Activated B cell treated with CpG ODN at 0.5 μM for 24 hours (primary cell): Measurements from ENCODE around the gene GAL3ST3. TPM values are rescaled to one million over a fixed set of nuclear protein-coding genes. Genes with fewer than 3 reads are reported as not detected.
A peak's percentile ranks its signal among the peaks of the same experiment; 100 is the strongest.

ENCODE experiments used
- ATAC-seq: fragments of 200-7000 bp; cut with Tn5 transposase; one replicate; pipeline ENCODE4 v1.10.0; 2021; ENCODE audit warnings: low read depth, mild to moderate bottlenecking, moderate library complexity
- CTCF ChIA-PET: fragments of 350-600 bp; sonication (Branson Sonifier 250); formaldehyde crosslinking; loops from one replicate; lab custom pipeline; 2021; ENCODE audit warnings: antibody characterized with exemption; lab: Charles Lee
- POLR2A ChIA-PET: fragments of 350-600 bp; sonication (Branson Sonifier 250); formaldehyde crosslinking; loops from one replicate; lab custom pipeline; 2021; ENCODE audit warnings: antibody characterized with exemption; lab: Charles Lee
- DNase-seq: peaks from one replicate; pipeline ENCODE4 v3.0.0; 2022
- H3K27ac Mint-ChIP-seq: one replicate; pipeline ENCODE4 v1.8.0; 2020; ENCODE audit warnings: mixed read lengths
- H3K27me3 Mint-ChIP-seq: one replicate; pipeline ENCODE4 v1.8.0; 2021; ENCODE audit warnings: mixed read lengths
- H3K36me3 Mint-ChIP-seq: one replicate; pipeline ENCODE4 v1.8.0; 2021; ENCODE audit warnings: low read depth, mixed read lengths
- H3K4me1 Mint-ChIP-seq: one replicate; pipeline ENCODE4 v1.8.0; 2021; ENCODE audit warnings: mixed read lengths
- H3K4me3 Mint-ChIP-seq: one replicate; pipeline ENCODE4 v1.8.0; 2020; ENCODE audit warnings: mild to moderate bottlenecking, mixed read lengths
- H3K9me3 Mint-ChIP-seq: one replicate; pipeline ENCODE4 v1.8.0; 2020; ENCODE audit warnings: mixed read lengths
- CTCF ChIP-seq: fragments of 200-600 bp; IDR thresholded peaks from one replicate; pipeline ENCODE4 v1.8.0; 2022; ENCODE audit warnings: antibody characterized with exemption, mild to moderate bottlenecking
- intact Hi-C: fragments of 100-400 bp; cut with micrococcal nuclease; formaldehyde crosslinking; loops from one replicate; pipeline ENCODE4 v1.15.1; 2024
- total RNA-seq: library from RNA; stranded (reverse); gene quantifications from 2 replicates; pipeline ENCODE4 v1.2.3, GENCODE V29; 2022

The GAL3ST3 gene
- total RNA-seq, 1 donor from 2014 or later: not detected

- intact Hi-C loops: loop anchor here (1.0 kb wide), 1 partner anchor 15 kb away; no protein-coding TSS in a partner anchor
- Mint-ChIP-seq H3K4me3 (no peak overlapping the region), H3K36me3 (peaks cover 36% of the 10 kb centered on the region), H3K27ac (no peak overlapping the region), H3K9me3 (no peaks in the 10 kb centered on the region), H3K4me1 (peaks cover 12% of the 10 kb centered on the region), H3K27me3 (peaks cover 8% of the 10 kb centered on the region)
- ATAC-seq (no peak), DNase-seq (no peak)
- ChIA-PET POLR2A (interaction anchor here (0.5 kb wide), 1 partner anchor 69 kb away, joined by 3 read pairs; no protein-coding TSS in a partner anchor), CTCF (interaction anchor here (3.4 kb wide), 1 partner anchor 16 kb away, joined by 13 read pairs; no protein-coding TSS in a partner anchor)
- no peak for TF ChIP-seq CTCF
These were observed 41.7 kb downstream of the GAL3ST3 start for GRCh38 chr11:66007201-66007634.

GRCh38 chr11:66006891-66007176 is 42.1 kb downstream of the GAL3ST3 start:
- CTCF ChIA-PET: interaction anchor here (3.4 kb wide), 1 partner anchor 16 kb away, joined by 13 read pairs; no protein-coding TSS in a partner anchor
- ATAC-seq: no peak

DNA sequence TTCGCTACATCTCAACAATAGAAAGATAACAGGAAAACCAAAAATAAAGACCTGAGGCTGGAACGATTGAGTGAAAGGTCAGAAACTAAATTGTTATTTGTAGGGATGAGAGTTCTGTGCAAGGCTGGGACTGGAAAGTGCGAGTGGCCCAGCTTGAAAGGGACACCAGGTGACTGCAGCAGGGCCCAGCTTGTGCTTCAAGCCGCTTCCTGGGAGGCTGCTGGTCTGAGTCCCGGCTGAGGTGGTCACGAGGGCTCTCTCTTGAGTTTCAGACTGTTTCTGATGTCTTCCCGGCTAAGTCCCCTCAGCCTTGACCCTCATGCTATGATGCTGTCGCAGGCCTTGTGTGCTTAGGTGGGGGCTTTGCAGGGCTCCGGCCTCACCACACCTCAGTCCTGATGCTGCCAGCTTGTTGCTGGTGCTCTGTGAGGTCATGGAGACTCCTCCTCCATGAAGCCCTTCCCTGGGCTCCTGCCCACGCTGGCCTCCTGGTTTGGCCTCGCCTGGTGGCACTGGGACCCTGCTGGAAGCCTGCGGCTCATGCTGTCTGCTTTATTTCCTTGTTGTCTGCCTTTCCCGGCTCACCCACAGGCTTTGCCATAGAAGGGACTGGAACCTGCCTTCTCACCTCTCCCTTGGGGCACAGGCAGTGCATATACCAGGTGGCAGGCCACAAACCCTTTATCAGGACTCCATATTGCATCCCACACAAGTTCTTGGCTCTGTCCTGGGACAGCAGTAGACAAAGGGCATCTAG is 42.6 kb downstream of the GAL3ST3 start:
- no peaks in the 10 kb centered on the region for H3K9me3 Mint-ChIP-seq
- H3K27me3 Mint-ChIP-seq: peaks cover 5% of the 10 kb centered on the region
- POLR2A ChIA-PET: interaction anchor here (0.5 to 0.6 kb wide), 2 partner anchors 16 to 165 kb away, joined by 3 read pairs; no protein-coding TSS in a partner anchor

More at GRCh38 chr11:66006891-66007176, 42.1 kb downstream of the GAL3ST3 start:
- Mint-ChIP-seq H3K27ac (no peak overlapping the region), H3K27me3 (peaks cover 8% of the 10 kb centered on the region), H3K9me3 (no peaks in the 10 kb centered on the region), H3K36me3 (peaks cover 40% of the 10 kb centered on the region), H3K4me1 (peaks cover 16% of the 10 kb centered on the region), H3K4me3 (no peak overlapping the region)
- POLR2A ChIA-PET: no interaction called here
- DNase-seq: no peak
- TF ChIP-seq CTCF: no peak
- intact Hi-C loops: loop anchor here (1.0 kb wide), 1 partner anchor 15 kb away; no protein-coding TSS in a partner anchor

GRCh38 chr11:66004186-66004585 is 44.8 kb downstream of the GAL3ST3 start:
- Mint-ChIP-seq H3K27me3 (no peaks in the 10 kb centered on the region), H3K36me3 (peaks cover 58% of the 10 kb centered on the region), H3K27ac (no peak overlapping the region), H3K4me1 (peaks cover 34% of the 10 kb centered on the region), H3K9me3 (no peaks in the 10 kb centered on the region), H3K4me3 (peak overlapping the region; percentile 15)
- intact Hi-C loops: loop anchor here (5.0 kb wide), 1 partner anchor 342 kb away; the partner anchor contains the start of gene RELA
- ATAC-seq (no peak), DNase-seq (no peak)
- ChIA-PET POLR2A (no interaction called here), CTCF (interaction anchor here (1.5 kb wide), 1 partner anchor 41 kb away, joined by 5 read pairs; no protein-coding TSS in a partner anchor)
- no peak for TF ChIP-seq CTCF

More for the DNA sequence above, 42.6 kb downstream of the GAL3ST3 start:
- Mint-ChIP-seq H3K36me3 (peaks cover 44% of the 10 kb centered on the region), H3K27ac (no peak overlapping the region), H3K4me3 (no peak overlapping the region), H3K4me1 (peaks cover 21% of the 10 kb centered on the region)
- ATAC-seq (no peak), DNase-seq (no peak)
- CTCF ChIA-PET: no interaction called here
- no peak for TF ChIP-seq CTCF
- intact Hi-C loops: no loop called here

DNA sequence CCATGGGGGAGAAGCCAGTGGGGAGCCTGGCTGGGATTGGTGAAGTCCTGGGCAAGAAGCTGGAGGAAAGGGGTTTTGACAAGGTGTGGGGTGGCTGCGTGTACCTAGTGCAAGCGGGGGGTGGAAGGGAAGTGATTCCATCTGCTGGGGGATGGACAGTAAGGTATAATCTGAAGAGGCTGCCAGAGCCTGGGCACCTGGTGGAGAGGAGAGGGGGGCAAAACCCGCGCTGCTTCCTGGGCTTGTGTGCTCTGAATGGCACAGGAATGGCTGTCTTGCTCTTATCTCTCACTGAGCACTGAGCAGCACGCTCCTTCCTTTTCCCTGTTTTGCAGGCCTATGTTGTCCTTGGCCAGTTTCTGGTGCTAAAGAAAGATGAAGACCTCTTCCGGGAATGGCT is 45.7 kb downstream of the GAL3ST3 start:
- POLR2A ChIA-PET: interaction anchor here (1.2 to 1.9 kb wide), 9 partner anchors 10 to 340 kb away, joined by 3 to 28 read pairs (median 8); partner anchors contain the start of genes CCDC85B, CFL1, FIBP and MUS81
- CTCF ChIA-PET: interaction anchor here (0.6 to 1.2 kb wide), 3 partner anchors 53 to 292 kb away, joined by 3 read pairs; partner anchors contain the start of gene KAT5
- intact Hi-C loops: loop anchor here (2.0 to 5.0 kb wide), 2 partner anchors 20 to 341 kb away; partner anchors contain the start of gene RELA
- DNase-seq (no peak), ATAC-seq (no peak)
- H3K36me3 Mint-ChIP-seq: peaks cover 67% of the 10 kb centered on the region
- peak overlapping the region; percentile 100 for H3K4me3 Mint-ChIP-seq
- peaks cover 36% of the 10 kb centered on the region for H3K4me1 Mint-ChIP-seq
- peak overlapping the region; percentile 80 for H3K27ac Mint-ChIP-seq
- no peak for TF ChIP-seq CTCF
- H3K27me3 Mint-ChIP-seq: no peaks in the 10 kb centered on the region
- H3K9me3 Mint-ChIP-seq: no peaks in the 10 kb centered on the region
